Heart left ventricle (tissue), 13 donors: ENCODE data around the gene ARPC5L.

Experiments
- POLR2A ChIP-seq, 2 donors: fragments of 450-650 bp; IDR thresholded peaks; one replicate each; pipeline ENCODE4 v1.6.1; 2017; ENCODE audit warnings: antibody characterized with exemption in 2 of 2, mild to moderate bottlenecking in 2 of 2, moderate library complexity in 2 of 2
- TF ChIP-seq, protein P1 (sequence below), 12 donors: fragments of 200-600 bp; sonication (generic) in 4 of 12; IDR thresholded peaks; one replicate each; pipeline versions ENCODE4 v1.5.0 to v1.8.0; 2018 to 2022; ENCODE audit warnings: antibody characterized with exemption in 12 of 12, mild to moderate bottlenecking in 5 of 12
- donor health status: ischemic (EF 13 %, LVEDD 7.1; RV severe dilation, severe dysfunction).
- donor health status: DM: no; HTN: yes; CAD: no.
- donor health status: DM: no; HTN: no; CAD: no.
- donor health status: ischemic (EF 25% LVEDD 6.9; RV normal size, moderate dysfunction).
- donor health status: ischemic (EF 25% LVEDD 5.7; RV mildly dilated, moderate dysfunction).
- donor health status: ischemic (EF 35%, LVEDD 5.7; RV mildly dilated, moderate dysfunction).
- donor health status: nonischemic (EF 11% LVEDD 7.7; RV severe dilation, severe dysfunction).
- donor health status: DM: yes; HTN: yes; CAD: no.
- donor health status: PGD.
- donor health status: ischemic (EF 29% LVEDD 5.4; RV normal size, mild dysfunction).
- donor health status: nonischemic (EF 23%, LVEDD 6.1; RV moderate dilation, normal function).

DNA sequence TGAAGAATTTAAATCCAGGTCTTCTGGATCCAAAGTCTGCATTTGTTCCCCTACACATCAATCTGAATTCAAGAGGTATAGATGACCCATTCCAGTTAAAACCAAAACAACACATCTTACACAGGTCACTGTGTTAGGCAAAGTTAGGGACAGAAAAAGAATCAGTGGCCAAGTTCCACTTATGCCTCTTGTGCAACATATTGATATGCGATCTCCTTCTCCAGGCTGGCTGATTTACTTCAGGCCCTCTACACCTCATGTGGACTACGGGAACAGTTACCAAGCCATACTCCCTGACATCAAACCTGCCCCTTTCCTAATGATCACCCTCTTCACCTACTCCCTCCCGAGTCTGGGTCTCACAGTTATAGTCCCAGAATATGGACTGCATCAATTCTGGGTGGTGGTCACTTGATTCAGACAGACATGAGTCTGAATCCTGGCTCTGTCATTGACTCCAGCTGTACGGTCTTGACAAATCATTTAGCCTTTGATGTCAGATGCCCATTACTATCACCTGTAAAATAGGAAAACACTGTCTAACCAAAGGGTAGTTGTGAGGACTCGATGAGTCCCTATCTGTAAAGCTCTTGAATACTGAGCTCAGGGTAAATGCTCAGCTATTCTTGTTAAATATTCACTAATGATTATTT, 52.9 kb downstream of the ARPC5L start:
- TF ChIP-seq, protein P1, sequence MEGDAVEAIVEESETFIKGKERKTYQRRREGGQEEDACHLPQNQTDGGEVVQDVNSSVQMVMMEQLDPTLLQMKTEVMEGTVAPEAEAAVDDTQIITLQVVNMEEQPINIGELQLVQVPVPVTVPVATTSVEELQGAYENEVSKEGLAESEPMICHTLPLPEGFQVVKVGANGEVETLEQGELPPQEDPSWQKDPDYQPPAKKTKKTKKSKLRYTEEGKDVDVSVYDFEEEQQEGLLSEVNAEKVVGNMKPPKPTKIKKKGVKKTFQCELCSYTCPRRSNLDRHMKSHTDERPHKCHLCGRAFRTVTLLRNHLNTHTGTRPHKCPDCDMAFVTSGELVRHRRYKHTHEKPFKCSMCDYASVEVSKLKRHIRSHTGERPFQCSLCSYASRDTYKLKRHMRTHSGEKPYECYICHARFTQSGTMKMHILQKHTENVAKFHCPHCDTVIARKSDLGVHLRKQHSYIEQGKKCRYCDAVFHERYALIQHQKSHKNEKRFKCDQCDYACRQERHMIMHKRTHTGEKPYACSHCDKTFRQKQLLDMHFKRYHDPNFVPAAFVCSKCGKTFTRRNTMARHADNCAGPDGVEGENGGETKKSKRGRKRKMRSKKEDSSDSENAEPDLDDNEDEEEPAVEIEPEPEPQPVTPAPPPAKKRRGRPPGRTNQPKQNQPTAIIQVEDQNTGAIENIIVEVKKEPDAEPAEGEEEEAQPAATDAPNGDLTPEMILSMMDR (IDR thresholded peaks at IDR 0.05), result no peak
- no peak for TF ChIP-seq POLR2A (IDR thresholded peaks at IDR 0.05)
